ENCODE measurements around the gene PFDN1.

The PFDN1 gene

GRCh38 chr5:140235791-140236551 is 66.9 kb downstream of the PFDN1 start:
- DNase-seq = no peak

DNA sequence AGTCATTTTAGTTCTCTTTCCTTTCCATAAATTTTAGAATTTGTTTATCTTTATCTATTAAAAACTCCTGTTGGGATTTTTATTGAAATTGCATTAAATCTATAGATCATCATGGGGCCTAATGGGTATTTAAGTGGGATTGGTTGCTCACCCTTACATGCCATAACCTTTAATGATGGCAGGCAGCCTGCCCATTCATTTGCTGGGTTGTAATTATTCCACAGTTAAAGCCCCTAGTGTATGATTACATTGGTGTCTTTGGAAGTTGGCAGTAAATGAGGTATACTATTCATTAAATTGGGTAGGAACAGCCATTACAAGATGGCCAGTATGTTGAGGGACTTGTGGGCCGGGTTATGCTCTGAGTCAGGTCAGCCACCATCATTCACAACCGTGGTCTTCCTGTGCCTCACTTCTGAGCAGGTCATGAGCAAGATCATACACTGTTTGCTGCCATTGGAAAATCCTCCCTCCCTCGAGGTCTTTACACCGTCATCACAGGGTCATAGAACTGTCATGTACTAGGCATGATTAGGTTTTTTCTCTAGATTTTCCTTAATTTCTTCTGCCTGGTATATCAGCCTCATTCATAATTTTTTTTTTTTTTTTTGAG is 68.4 kb downstream of the PFDN1 start:
- DNase-seq = no peak

DNA sequence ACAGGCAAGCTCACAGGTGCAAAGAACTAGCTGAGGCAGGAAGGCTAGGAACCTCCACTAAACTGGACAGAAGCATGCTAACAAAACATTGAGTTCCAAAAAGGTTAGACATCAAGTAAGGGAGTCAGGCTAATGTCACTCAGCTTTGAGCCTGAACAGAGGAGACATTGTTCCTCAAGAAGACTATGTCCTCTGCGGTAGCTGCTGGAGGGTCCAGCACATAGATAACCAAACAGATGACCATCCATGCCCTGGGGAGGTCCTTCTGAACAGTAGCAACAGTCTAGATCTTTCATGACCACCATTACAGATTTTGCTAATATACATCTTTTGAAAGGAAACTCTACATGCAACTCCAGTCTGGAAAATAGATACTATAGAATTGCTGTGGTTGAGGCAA is 70.2 kb downstream of the PFDN1 start:
- DNase-seq = no peak

- no peak for DNase-seq
These were observed 72.5 kb downstream of the PFDN1 start for GRCh38 chr5:140230373-140230772.

DNA sequence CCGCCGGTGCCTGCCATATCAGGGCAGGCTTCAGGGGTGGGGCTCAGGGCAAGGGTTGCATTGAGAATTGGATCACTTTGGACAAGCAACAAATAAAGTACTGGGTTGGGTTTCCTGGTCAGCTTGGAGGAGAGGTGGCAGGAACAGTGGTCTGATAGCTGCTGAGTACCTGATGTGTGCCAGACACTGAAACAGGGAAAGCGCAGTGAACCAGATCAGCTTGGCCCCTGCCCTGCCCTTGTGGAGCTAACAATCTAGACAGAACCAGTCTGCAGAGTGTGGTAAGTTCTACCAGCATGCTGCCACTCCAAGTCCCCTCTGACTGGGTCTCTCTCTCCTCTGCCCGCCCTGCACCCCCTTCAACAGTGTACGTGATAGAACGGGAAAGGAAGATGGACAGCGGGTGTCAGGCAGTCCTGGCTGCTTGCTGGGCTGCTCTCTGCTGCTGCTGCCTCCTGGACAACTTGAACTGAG is 74.5 kb downstream of the PFDN1 start:
- DNase-seq = no peak

DNA sequence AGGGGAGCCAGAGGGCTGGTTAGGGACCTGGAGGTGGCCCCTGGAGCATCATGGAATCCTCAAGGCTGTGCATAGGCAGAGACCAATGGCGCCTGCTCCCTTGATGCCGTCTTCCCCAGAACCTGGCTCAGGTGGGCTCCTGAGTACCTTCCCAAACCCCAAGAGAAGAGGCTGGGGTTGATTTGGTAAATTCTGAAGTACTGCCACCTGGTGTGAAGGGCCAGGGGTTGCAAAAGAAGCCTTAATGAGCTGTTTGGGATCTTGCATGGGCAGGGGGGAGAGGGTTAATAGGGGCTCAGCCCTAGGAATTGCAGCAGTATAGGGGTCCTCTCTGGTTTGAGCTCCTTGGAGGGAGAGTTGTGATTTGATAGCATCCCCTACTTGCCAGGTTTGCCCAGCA is 75.9 kb downstream of the PFDN1 start:
- no peak for DNase-seq

GRCh38 chr5:140225396-140225795 is 77.5 kb downstream of the PFDN1 start:
- DNase-seq = no peak

DNA sequence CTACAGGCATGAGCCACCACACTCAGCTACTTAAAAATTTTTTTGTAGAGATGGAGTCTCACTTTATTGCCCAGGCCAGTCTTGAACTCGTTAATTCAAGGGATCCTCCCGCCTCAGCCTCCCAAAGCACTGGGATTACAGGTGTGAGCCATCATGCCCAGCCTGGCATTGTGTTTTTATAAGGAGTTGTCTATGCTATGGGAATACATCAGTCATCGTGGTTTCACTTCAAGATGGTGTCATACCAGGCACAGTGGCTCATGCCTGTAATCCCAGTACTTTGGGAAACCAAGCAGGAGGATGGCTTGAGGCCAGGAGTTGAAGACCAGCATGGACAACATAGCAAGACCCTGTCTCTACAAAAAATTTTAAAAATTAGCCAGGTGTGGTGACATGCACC is 78.2 kb downstream of the PFDN1 start:
- no peak for DNase-seq

DNA sequence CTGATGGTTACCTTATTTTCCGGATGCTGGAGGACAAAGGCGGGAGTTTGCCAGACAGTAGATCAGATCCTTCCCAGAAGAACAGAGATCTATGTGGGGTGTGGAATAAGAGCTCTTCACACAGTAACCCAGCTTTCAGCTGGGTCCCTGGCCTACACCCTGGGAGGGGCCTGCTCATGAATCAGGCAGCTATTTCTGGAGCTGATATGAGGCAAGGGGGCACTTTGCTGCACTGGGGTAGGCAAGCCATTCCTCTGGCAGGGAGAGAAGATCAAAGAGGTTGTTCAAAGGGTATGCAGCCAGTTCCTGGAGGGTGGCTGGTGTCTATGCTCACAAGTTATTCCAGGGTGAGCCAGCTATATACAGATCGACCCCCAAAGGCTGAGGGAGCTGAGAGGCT is 79.3 kb downstream of the PFDN1 start:
- no peak for DNase-seq

- no peak for DNase-seq
These were observed 80.5 kb downstream of the PFDN1 start for GRCh38 chr5:140222416-140222815.

DNA sequence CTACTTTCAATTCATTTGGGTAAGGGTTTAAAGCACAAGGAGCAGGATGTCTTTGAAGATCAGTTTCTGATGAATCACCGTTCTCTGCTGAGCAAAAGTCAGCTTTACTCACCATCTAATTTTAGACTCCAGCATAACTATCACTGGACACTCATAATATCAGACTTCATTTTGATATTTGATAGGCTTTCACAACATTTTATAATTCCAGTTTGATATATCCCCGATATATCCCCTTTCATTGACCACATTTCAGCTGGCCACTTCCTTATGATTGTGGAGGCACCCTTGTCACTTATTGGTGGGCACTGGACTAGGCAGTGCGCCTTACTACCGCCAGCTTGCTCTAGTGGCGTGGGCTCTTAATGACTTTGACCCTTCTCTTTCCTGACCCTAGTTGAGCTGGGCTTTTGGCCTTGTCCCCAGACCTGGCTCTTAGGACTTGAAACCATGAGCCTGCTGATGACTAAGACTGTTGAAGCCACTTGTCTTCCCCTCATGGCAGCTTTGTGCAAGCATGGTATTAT is 81.1 kb downstream of the PFDN1 start:
- no peak for DNase-seq

DNA sequence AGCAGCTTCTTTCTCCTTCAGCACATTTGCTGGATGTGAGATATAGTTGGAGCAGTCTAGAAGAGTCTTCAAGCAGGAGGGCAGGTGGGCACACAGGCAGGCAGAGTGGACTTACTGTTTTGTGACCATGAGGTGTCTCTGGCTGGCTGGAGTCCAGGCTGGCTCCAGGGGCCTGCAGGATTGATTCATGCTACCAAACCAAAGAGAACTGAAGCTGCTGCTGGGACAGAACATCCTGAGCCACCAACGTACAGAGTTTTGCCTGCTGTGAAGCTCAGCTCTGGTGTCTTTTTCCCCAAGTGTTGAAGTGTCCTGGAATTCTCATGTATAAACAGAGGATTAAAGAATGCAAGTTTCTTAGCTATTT is 82.2 kb downstream of the PFDN1 start:
- DNase-seq = no peak

- DNase-seq = no peak
These were observed 82.7 kb downstream of the PFDN1 start for GRCh38 chr5:140220032-140220697.

- no peak for DNase-seq
These were observed 83.6 kb downstream of the PFDN1 start for GRCh38 chr5:140219068-140219991.

GRCh38 chr5:140217299-140218026 is 85.4 kb downstream of the PFDN1 start:
- no peak for DNase-seq

- DNase-seq = no peak
These were observed 86.3 kb downstream of the PFDN1 start for GRCh38 chr5:140216478-140217074.

GRCh38 chr5:140215276-140215675 is 87.6 kb downstream of the PFDN1 start:
- no peak for DNase-seq

DNA sequence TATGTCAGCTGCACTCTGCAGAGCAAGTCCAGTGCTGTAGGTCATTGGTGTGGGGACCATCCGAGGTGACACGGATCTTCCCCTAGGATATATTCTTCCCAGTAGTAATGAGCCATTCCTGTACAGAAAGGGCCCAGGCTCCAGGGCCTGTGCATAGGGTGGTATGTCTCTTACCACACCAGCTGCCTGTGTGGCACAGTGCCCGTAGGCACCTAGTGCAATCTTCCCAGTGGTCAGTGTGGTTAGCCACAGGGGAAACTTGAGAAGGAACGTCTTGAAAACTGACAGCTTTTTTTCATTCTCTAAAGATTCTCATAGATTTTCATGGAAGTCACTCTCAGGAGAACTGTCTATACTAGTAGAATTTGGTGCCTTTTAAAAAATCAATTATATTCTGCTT is 88.1 kb downstream of the PFDN1 start:
- peak; percentile 13 for DNase-seq

- DNase-seq = no peak
These were observed 89.4 kb downstream of the PFDN1 start for GRCh38 chr5:140213370-140213983.

DNA sequence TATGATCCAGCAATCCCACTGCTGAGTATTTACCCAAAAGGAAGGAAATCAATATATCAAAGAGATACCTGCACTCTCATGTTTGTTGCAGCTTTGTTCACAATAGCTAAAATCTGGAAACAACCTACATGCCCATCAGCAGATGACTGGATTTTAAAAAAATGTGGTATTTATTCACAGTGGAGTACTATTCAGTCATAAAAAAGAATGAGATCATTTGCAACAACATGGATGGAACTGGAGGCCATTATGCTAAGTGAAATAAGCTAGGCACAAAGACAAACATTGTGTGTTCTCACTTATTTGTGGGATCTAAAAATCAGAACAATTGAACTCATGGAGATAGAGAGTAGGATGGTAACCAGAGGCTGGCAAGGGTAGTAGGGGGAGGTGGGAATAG is 94.8 kb downstream of the PFDN1 start:
- DNase-seq = no peak

Data from DMS79 (cell line).